ENCODE measurements around the gene DAB1. TPM values are rescaled to one million over a fixed set of nuclear protein-coding genes. Genes with fewer than 3 reads are reported as not detected.

DAB1 gene
- polyA plus RNA-seq, 3 donors: not detected

DNA sequence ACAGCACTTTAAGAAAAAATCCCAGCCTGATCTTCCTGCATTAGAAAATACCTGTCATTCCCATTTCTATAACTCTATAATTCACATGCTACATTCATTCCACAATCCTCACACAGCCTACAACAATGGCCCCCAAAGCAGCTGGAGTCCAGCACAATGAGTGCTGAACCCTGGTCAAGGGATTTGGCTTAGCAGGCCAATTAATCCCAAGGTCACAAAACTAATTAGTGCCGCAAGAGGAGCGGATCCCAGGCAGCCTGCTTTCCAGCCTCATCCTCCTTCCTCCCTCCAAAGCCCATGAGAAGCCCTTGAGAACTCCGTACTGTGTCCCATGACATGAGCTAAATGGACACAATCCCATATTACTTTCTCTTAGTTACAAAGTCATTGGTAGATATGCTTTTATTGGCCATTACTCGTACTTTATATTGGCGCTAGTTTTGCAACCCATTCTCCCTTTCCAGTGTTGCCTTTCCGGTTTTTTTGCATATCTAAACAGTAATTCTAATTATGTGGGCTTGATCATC, 94.8 kb downstream of the DAB1 start:
- intact Hi-C loops (cut with micrococcal nuclease): no loop called here

GRCh38 chr1:57327946-57328345, 95.9 kb downstream of the DAB1 start:
- H3K27ac ChIP-seq (ENCODE audit: low read depth in 1 of 2, low read length in 2 of 2): no peak overlapping the region
- H3K4me3 Mint-ChIP-seq: no peak overlapping the region
- H3K36me3 ChIP-seq (replicated peaks in 1 of 2; ENCODE audit: control insufficient read depth in 1 of 2, insufficient read depth in 2 of 2, low read length in 2 of 2): no peaks in the 10 kb centered on the region
- intact Hi-C loops (cut with micrococcal nuclease): no loop called here
- no peaks in the 10 kb centered on the region for H3K27me3 ChIP-seq (ENCODE audit: control insufficient read depth in 2 of 2, insufficient read depth in 2 of 2, low read length in 2 of 2)
- no peaks in the 10 kb centered on the region for H3K4me1 Mint-ChIP-seq
- no peak for DNase-seq
- H3K4me3 ChIP-seq (replicated peaks in 1 of 3; ENCODE audit: low read depth in 2 of 3, low read length in 3 of 3): no peak overlapping the region
- no peak for TF ChIP-seq CTCF (IDR thresholded peaks at IDR 0.05)
- H3K4me2 ChIP-seq (replicated peaks; ENCODE audit: extremely low read depth, low read length, poor library complexity, severe bottlenecking): no peak overlapping the region
- no peaks in the 10 kb centered on the region for H3K4me1 ChIP-seq (ENCODE audit: control insufficient read depth in 1 of 2, insufficient read depth in 2 of 2, low read length in 2 of 2)
- H3K79me2 ChIP-seq (ENCODE audit: insufficient read depth, low read length): no peaks in the 10 kb centered on the region
- peaks cover 0 to 1% (median 0%) of the 10 kb centered on the region in 3 donors for H3K27me3 Mint-ChIP-seq (ENCODE audit: low read depth in 3 of 3)
- no peaks in the 10 kb centered on the region for H4K20me1 ChIP-seq (ENCODE audit: insufficient read depth, low read length)
- peaks cover 4 to 6% of the 10 kb centered on the region in 2 donors for H3K9me3 ChIP-seq (replicated peaks in 1 of 2; ENCODE audit: control insufficient read depth in 1 of 2, insufficient read depth in 1 of 2, low read length in 2 of 2)
- H2AFZ ChIP-seq (ENCODE audit: insufficient read depth, low read depth, low read length, poor library complexity, severe bottlenecking): no peak overlapping the region
- H3K27ac Mint-ChIP-seq: no peak overlapping the region
- peaks cover 4 to 13% (median 9%) of the 10 kb centered on the region in 7 donors for H3K9me3 Mint-ChIP-seq
- 95% methylated on average over 4 of the region's 4 CpGs for WGBS (ENCODE audit: insufficient coverage)
- no peak overlapping the region for H3K9ac ChIP-seq (ENCODE audit: insufficient read depth, low read length, poor library complexity, severe bottlenecking)
- no peaks in the 10 kb centered on the region for H3K36me3 Mint-ChIP-seq

More for the DNA sequence above, 94.8 kb downstream of the DAB1 start:
- Histone ChIP-seq H3K4me1 (ENCODE audit: control insufficient read depth in 1 of 2, insufficient read depth in 2 of 2, low read length in 2 of 2) (no peaks in the 10 kb centered on the region), H3K9me3 (replicated peaks in 1 of 2; ENCODE audit: control insufficient read depth in 1 of 2, insufficient read depth in 1 of 2, low read length in 2 of 2) (peaks cover 4 to 6% of the 10 kb centered on the region in 2 donors), H3K4me2 (replicated peaks; ENCODE audit: extremely low read depth, low read length, poor library complexity, severe bottlenecking) (no peak overlapping the region), H3K9ac (ENCODE audit: insufficient read depth, low read length, poor library complexity, severe bottlenecking) (no peak overlapping the region), H2AFZ (ENCODE audit: insufficient read depth, low read depth, low read length, poor library complexity, severe bottlenecking) (no peak overlapping the region), H3K79me2 (ENCODE audit: insufficient read depth, low read length) (no peaks in the 10 kb centered on the region), H3K27ac (ENCODE audit: low read depth in 1 of 2, low read length in 2 of 2) (no peak overlapping the region), H3K27me3 (ENCODE audit: control insufficient read depth in 2 of 2, insufficient read depth in 2 of 2, low read length in 2 of 2) (no peaks in the 10 kb centered on the region), H3K4me3 (replicated peaks in 1 of 3; ENCODE audit: low read depth in 2 of 3, low read length in 3 of 3) (no peak overlapping the region), H3K36me3 (replicated peaks in 1 of 2; ENCODE audit: control insufficient read depth in 1 of 2, insufficient read depth in 2 of 2, low read length in 2 of 2) (no peaks in the 10 kb centered on the region), H4K20me1 (ENCODE audit: insufficient read depth, low read length) (no peaks in the 10 kb centered on the region)
- Mint-ChIP-seq H3K4me3 (no peak overlapping the region), H3K27me3 (ENCODE audit: low read depth in 3 of 3) (peaks cover 0 to 1% (median 0%) of the 10 kb centered on the region in 3 donors), H3K27ac (no peak overlapping the region), H3K9me3 (peaks cover 2 to 13% (median 9%) of the 10 kb centered on the region in 7 donors), H3K36me3 (no peaks in the 10 kb centered on the region), H3K4me1 (no peaks in the 10 kb centered on the region)
- TF ChIP-seq CTCF (IDR thresholded peaks at IDR 0.05): no peak
- DNase-seq: no peak
- 73% methylated on average over 2 of the region's 6 CpGs for WGBS (ENCODE audit: insufficient coverage)

All from CD14-positive monocyte (primary cell).